ENCODE data around the gene HDAC11. TPM values are rescaled to one million over a fixed set of nuclear protein-coding genes. Genes with fewer than 3 reads are reported as not detected.

HDAC11 gene
- total and polyA plus RNA-seq, 9 of the 15 experiments (the other 6 are each of a cell fraction or from before 2014, with no cell fraction given) = 0.60 to 6.0 (median 4.5) TPM

DNA sequence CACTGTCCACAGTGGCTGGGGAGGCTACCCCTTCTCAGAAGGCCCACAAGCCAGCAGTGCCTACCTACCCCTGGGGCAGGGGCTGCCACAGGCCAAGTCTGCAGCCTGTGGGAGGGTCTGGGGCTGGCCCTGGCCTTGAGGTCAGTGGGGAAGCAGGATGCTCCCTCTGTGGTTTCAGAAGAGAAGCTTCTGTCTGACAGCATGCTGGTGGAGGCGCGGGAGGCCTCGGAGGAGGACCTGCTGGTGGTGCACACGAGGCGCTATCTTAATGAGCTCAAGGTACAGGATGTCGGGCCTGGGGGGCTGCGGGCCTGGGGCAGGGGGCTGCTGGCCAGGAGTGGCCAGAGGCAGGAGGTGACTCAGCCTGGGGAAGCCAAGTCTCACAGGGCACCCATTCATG lies 3.2 kb downstream of the HDAC11 start (continued):
- no peak for TF ChIP-seq ZNF507 (tag; conservative IDR thresholded peaks at IDR 0.05)
- no peak for TF ChIP-seq HCFC1 (IDR thresholded peaks at IDR 0.05; ENCODE audit: low read depth, low read length)
- TF ChIP-seq, protein P1, sequence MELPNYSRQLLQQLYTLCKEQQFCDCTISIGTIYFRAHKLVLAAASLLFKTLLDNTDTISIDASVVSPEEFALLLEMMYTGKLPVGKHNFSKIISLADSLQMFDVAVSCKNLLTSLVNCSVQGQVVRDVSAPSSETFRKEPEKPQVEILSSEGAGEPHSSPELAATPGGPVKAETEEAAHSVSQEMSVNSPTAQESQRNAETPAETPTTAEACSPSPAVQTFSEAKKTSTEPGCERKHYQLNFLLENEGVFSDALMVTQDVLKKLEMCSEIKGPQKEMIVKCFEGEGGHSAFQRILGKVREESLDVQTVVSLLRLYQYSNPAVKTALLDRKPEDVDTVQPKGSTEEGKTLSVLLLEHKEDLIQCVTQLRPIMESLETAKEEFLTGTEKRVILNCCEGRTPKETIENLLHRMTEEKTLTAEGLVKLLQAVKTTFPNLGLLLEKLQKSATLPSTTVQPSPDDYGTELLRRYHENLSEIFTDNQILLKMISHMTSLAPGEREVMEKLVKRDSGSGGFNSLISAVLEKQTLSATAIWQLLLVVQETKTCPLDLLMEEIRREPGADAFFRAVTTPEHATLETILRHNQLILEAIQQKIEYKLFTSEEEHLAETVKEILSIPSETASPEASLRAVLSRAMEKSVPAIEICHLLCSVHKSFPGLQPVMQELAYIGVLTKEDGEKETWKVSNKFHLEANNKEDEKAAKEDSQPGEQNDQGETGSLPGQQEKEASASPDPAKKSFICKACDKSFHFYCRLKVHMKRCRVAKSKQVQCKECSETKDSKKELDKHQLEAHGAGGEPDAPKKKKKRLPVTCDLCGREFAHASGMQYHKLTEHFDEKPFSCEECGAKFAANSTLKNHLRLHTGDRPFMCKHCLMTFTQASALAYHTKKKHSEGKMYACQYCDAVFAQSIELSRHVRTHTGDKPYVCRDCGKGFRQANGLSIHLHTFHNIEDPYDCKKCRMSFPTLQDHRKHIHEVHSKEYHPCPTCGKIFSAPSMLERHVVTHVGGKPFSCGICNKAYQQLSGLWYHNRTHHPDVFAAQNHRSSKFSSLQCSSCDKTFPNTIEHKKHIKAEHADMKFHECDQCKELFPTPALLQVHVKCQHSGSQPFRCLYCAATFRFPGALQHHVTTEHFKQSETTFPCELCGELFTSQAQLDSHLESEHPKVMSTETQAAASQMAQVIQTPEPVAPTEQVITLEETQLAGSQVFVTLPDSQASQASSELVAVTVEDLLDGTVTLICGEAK (IDR thresholded peaks at IDR 0.05) = no peak
- TF ChIP-seq, protein P1 (CRISPR knock-in tag; IDR thresholded peaks at IDR 0.05) = no peak
- no peak for TF ChIP-seq PHF20 (IDR thresholded peaks at IDR 0.05; ENCODE audit: partially characterized antibody)
- no peak for TF ChIP-seq ARNT (IDR thresholded peaks at IDR 0.05)

Measured in K562 (cell line).